HL-60 (cell line): ENCODE data around the gene MAP2K2.

Experiments used
- CTCF ChIP-seq: IDR thresholded peaks from one replicate; pipeline ENCODE4 v1.5.1; 2011; ENCODE audit warnings: low read length, control low read depth, inconsistent platforms; ENCODE audit not compliant: insufficient read depth
- POLR2AphosphoS5 ChIP-seq: IDR thresholded peaks from 2 replicates; pipeline ENCODE4 v1.6.1; 2012; ENCODE audit warnings: low read depth
- REST ChIP-seq: IDR thresholded peaks from 2 replicates; pipeline ENCODE4 v1.6.1; 2012; ENCODE audit warnings: low read depth; ENCODE audit not compliant: insufficient replicate concordance
- SPI1 ChIP-seq: IDR thresholded peaks from 2 replicates; pipeline ENCODE4 v1.6.1; 2012; ENCODE audit warnings: low read depth, mild to moderate bottlenecking, borderline replicate concordance

GRCh38 chr19:4088975-4089374 lies 34.9 kb downstream of the MAP2K2 start:
- TF ChIP-seq CTCF = no peak
- no peak for TF ChIP-seq REST
- TF ChIP-seq SPI1 = no peak
- no peak for TF ChIP-seq POLR2AphosphoS5
